HepG2 (cell line): ENCODE data around the gene UMPS. TPM values are rescaled to one million over a fixed set of nuclear protein-coding genes. Genes with fewer than 3 reads are reported as not detected.

ENCODE experiments used
- CBX5 ChIP-seq: sonication (generic); formaldehyde crosslinking; IDR thresholded peaks from 2 replicates; pipeline ENCODE4 v1.4.0; 2020; ENCODE audit warnings: missing genetic modification reagents, borderline replicate concordance
- FOXA3 ChIP-seq: IDR thresholded peaks from 2 replicates; pipeline ENCODE4 v1.6.1; 2016; ENCODE audit warnings: missing genetic modification reagents, missing compliant biosample characterization
- FOXO4 ChIP-seq: sonication (generic); formaldehyde crosslinking; conservative IDR thresholded peaks from 2 replicates; pipeline ENCODE4 v1.8.1; 2023; ENCODE audit warnings: missing genetic modification reagents
- NR2F6 ChIP-seq, 2 experiments: IDR thresholded peaks; 2 replicates each; pipeline ENCODE4 v1.6.1; 2016; ENCODE audit warnings: antibody characterized with exemption in 1 of 2, mild to moderate bottlenecking in 1 of 2
- PHB2 ChIP-seq: fragments of 450-650 bp; IDR thresholded peaks from 2 replicates; pipeline ENCODE4 v1.6.1; 2018; ENCODE audit not compliant: partially characterized antibody
- SUZ12 ChIP-seq: fragments of 150-350 bp; IDR thresholded peaks from 2 replicates; pipeline ENCODE4 v1.6.1; 2014; ENCODE audit warnings: low read depth, low read length
- TEF ChIP-seq: sonication (generic); formaldehyde crosslinking; IDR thresholded peaks from 2 replicates; pipeline ENCODE4 v1.5.0; 2020; ENCODE audit warnings: missing genetic modification reagents
- ZNF124 ChIP-seq: sonication (generic); formaldehyde crosslinking; IDR thresholded peaks from 2 replicates; pipeline ENCODE4 v1.4.0; 2020; ENCODE audit warnings: missing genetic modification reagents
- ZNF501 ChIP-seq: sonication (generic); formaldehyde crosslinking; IDR thresholded peaks from 2 replicates; pipeline ENCODE4 v1.5.1; 2020; ENCODE audit warnings: mild to moderate bottlenecking, moderate library complexity, missing genetic modification reagents
- ZNF556 ChIP-seq: sonication (generic); formaldehyde crosslinking; IDR thresholded peaks from 2 replicates; pipeline ENCODE4 v1.4.0; 2020; ENCODE audit warnings: mild to moderate bottlenecking, missing genetic modification reagents, borderline replicate concordance
- ZNF616 ChIP-seq: sonication (generic); formaldehyde crosslinking; IDR thresholded peaks from 2 replicates; pipeline ENCODE4 v1.5.0; 2020; ENCODE audit warnings: low read depth, mild to moderate bottlenecking, missing genetic modification reagents
- polyA plus RNA-seq, 8 experiments: library from polyadenylated mRNA; depleted of rRNA in 3 of 8; stranded (reverse) in 7 of 8; unstranded in 1 of 8; fragments of >200 nt; fragmentation: Illumina TruSeq in 4 of 8; extraction: Trizol in 4 of 8; gene quantifications; 2 replicates each; pipeline versions ENCODE4 v1.2.1 to v1.2.3, GENCODE V29; 2011 to 2016; ENCODE audit warnings: low read depth in 4 of 8, missing spikeins in 1 of 8, mixed read lengths in 1 of 8; ENCODE audit not compliant: insufficient read depth in 1 of 8
- total RNA-seq, 5 experiments: library from RNA; depleted of rRNA; stranded (reverse); fragments of >200 nt; fragmentation: Illumina TruSeq; extraction: Trizol; gene quantifications; 2 replicates each; pipeline ENCODE4 v1.2.3, GENCODE V29; 2016; ENCODE audit warnings: low read depth in 1 of 5
- TF ChIP-seq, protein P1 (sequence below), 2 experiments: fragments of 450-650 bp in 1 of 2; sonication (generic) in 1 of 2; formaldehyde crosslinking in 1 of 2; IDR thresholded peaks; 2 replicates each; pipeline versions ENCODE4 v1.6.1 to v1.8.0; 2016 to 2022; ENCODE audit warnings: antibody characterized with exemption in 1 of 2, mild to moderate bottlenecking in 1 of 2, missing genetic modification reagents in 1 of 2
- TF ChIP-seq, protein P2 (sequence below): sonication (generic); formaldehyde crosslinking; IDR thresholded peaks from 2 replicates; pipeline ENCODE4 v1.5.1; 2020; ENCODE audit warnings: missing genetic modification reagents, mild to moderate bottlenecking, borderline replicate concordance

UMPS gene
- total and polyA plus RNA-seq, 2 of the 13 experiments (the other 11 are each of a cell fraction or from before 2014, with no cell fraction given): 52.7 to 74.2 TPM

DNA sequence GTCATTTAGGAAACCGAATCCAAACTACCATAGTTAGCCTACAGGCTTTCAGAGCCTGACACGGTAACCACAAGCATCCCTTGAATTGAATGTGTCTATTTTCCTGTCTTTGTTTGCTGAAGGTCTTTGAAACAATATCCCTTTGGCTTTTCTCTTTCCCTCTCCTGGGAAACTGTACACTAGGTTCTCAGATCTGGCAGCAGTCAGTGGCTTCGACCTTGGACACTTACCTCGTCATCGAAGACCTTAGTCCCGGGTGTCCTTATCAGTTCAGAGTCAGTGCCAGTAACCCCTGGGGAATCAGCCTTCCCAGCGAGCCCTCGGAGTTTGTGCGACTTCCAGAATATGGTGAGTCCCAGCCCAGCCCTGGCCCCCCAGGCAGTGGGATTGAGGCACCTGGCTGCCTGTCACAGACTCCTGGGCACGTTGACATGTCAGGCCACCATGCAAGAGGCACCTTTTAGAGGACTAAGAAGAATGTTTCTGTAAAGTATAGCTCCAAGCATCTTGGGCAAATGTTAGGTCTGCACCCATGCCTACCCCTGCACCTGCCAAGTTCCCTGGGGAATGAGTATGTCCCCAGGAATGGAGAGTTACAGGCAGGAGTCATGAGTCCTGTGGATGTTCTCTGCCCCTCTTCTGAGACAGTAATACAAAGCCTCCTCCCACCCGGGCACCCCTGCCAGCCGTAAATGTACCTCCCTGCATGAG, 30.4 kb upstream of the UMPS start (continued):
- TF ChIP-seq, protein P1, sequence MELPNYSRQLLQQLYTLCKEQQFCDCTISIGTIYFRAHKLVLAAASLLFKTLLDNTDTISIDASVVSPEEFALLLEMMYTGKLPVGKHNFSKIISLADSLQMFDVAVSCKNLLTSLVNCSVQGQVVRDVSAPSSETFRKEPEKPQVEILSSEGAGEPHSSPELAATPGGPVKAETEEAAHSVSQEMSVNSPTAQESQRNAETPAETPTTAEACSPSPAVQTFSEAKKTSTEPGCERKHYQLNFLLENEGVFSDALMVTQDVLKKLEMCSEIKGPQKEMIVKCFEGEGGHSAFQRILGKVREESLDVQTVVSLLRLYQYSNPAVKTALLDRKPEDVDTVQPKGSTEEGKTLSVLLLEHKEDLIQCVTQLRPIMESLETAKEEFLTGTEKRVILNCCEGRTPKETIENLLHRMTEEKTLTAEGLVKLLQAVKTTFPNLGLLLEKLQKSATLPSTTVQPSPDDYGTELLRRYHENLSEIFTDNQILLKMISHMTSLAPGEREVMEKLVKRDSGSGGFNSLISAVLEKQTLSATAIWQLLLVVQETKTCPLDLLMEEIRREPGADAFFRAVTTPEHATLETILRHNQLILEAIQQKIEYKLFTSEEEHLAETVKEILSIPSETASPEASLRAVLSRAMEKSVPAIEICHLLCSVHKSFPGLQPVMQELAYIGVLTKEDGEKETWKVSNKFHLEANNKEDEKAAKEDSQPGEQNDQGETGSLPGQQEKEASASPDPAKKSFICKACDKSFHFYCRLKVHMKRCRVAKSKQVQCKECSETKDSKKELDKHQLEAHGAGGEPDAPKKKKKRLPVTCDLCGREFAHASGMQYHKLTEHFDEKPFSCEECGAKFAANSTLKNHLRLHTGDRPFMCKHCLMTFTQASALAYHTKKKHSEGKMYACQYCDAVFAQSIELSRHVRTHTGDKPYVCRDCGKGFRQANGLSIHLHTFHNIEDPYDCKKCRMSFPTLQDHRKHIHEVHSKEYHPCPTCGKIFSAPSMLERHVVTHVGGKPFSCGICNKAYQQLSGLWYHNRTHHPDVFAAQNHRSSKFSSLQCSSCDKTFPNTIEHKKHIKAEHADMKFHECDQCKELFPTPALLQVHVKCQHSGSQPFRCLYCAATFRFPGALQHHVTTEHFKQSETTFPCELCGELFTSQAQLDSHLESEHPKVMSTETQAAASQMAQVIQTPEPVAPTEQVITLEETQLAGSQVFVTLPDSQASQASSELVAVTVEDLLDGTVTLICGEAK (IDR thresholded peaks at IDR 0.05): no peak
- TF ChIP-seq, protein P1 (CRISPR knock-in tag; IDR thresholded peaks at IDR 0.05): no peak; the same call in 1 of the 2 replicates
- TF ChIP-seq FOXO4 (CRISPR knock-in tag): no peak
- TF ChIP-seq NR2F6 (IDR thresholded peaks at IDR 0.05): peak; percentile 67; the same call in 1 of the 2 replicates
- TF ChIP-seq NR2F6 (CRISPR knock-in tag; IDR thresholded peaks at IDR 0.05): peak; percentile 81
- no peak for TF ChIP-seq TEF (CRISPR knock-in tag)
- 0 out of 2 replicates have a peak, but pooled peaks have one; percentile 62 for TF ChIP-seq ZNF556 (CRISPR knock-in tag)
- TF ChIP-seq ZNF501 (CRISPR knock-in tag): no peak; the same call in 1 of the 2 replicates
- TF ChIP-seq PHB2: no peak
- TF ChIP-seq CBX5 (CRISPR knock-in tag): peak; percentile 26; the same call in 1 of the 2 replicates
- peak; percentile 75 for TF ChIP-seq ZNF124 (CRISPR knock-in tag)
- peak; percentile 37; the same call in 1 of the 2 replicates for TF ChIP-seq ZNF616 (CRISPR knock-in tag)
- TF ChIP-seq SUZ12: no peak
- TF ChIP-seq, protein P2, sequence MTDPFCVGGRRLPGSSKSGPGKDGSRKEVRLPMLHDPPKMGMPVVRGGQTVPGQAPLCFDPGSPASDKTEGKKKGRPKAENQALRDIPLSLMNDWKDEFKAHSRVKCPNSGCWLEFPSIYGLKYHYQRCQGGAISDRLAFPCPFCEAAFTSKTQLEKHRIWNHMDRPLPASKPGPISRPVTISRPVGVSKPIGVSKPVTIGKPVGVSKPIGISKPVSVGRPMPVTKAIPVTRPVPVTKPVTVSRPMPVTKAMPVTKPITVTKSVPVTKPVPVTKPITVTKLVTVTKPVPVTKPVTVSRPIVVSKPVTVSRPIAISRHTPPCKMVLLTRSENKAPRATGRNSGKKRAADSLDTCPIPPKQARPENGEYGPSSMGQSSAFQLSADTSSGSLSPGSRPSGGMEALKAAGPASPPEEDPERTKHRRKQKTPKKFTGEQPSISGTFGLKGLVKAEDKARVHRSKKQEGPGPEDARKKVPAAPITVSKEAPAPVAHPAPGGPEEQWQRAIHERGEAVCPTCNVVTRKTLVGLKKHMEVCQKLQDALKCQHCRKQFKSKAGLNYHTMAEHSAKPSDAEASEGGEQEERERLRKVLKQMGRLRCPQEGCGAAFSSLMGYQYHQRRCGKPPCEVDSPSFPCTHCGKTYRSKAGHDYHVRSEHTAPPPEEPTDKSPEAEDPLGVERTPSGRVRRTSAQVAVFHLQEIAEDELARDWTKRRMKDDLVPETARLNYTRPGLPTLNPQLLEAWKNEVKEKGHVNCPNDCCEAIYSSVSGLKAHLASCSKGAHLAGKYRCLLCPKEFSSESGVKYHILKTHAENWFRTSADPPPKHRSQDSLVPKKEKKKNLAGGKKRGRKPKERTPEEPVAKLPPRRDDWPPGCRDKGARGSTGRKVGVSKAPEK: 0 out of 2 replicates have a peak, but pooled peaks have one; percentile 68
- TF ChIP-seq FOXA3 (CRISPR knock-in tag): peak; percentile 82
